A549 treated with dexamethasone at 1 μM for 4 hours (cell line): Measurements from ENCODE around the gene WIPF3. TPM values are rescaled to one million over a fixed set of nuclear protein-coding genes. Genes with fewer than 3 reads are reported as not detected.

Experiments used
- total RNA-seq: library from RNA; stranded (reverse); fragments of 200-300 nt; extraction: Qiagen RNA extraction; gene quantifications from 5 replicates; pipeline ENCODE4 v1.2.3, GENCODE V29; 2022

The WIPF3 gene
- 0.39 to 0.65 TPM (median 0.62 TPM) in 5 replicates for total RNA-seq

GRCh38 chr7:29806208-29806994 lies at the start of gene WIPF3:
Gene WIPF3, plus strand, starts transcription at chr7:29806508. Its CDS starts 28,217 bp downstream, at chr7:29834725.

Other genes with a start within 250 kb of the WIPF3 start
- 4.7 to 7.1 TPM (median 5.0 TPM) in 5 replicates for gene PRR15, start 242.7 kb upstream of the WIPF3 start, total RNA-seq
- gene SCRN1, start 183.3 kb downstream of the WIPF3 start, total RNA-seq: 49.7 to 69.6 TPM (median 61.1 TPM) in 5 replicates
- gene FKBP14, start 220.2 kb downstream of the WIPF3 start, total RNA-seq: 6.7 to 10.3 TPM (median 7.3 TPM) in 5 replicates
- 4.5 to 7.0 TPM (median 6.2 TPM) in 5 replicates for gene PLEKHA8, start 221.9 kb downstream of the WIPF3 start, total RNA-seq